GM12875 (cell line): Measurements from ENCODE around the gene PLPP6.

Source experiments
- H3K4me3 ChIP-seq: one replicate; pipeline ENCODE4 v1.5.1; 2011; ENCODE audit warnings: low read depth, low read length, control low read depth
- TF ChIP-seq, protein P1 (sequence below): IDR thresholded peaks from 2 replicates; pipeline ENCODE4 v1.5.1; 2011; ENCODE audit warnings: low read depth, mild to moderate bottlenecking, control low read depth, inconsistent platforms, low read length, moderate library complexity, borderline replicate concordance; ENCODE audit not compliant: insufficient read depth

The PLPP6 gene

DNA sequence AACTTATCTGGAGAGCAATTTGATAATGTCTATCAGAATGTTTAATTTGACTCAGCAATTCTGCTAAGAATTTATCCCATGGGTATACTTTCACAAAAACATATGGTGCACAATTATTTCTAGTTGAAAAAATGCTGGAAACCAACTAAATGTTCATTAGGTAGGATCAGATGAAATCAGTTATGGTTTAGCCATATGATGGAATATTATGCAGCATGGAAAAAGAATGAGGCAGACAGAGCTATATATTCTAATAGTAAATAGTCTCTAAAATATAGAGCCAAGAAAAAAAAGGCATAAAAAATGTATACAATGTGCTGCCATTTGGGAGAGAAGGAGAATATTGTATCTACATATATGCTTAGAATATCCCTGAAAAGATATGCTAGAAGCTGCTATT is 7.8 kb downstream of the PLPP6 start:
- H3K4me3 ChIP-seq = no peak overlapping the region
- TF ChIP-seq, protein P1, sequence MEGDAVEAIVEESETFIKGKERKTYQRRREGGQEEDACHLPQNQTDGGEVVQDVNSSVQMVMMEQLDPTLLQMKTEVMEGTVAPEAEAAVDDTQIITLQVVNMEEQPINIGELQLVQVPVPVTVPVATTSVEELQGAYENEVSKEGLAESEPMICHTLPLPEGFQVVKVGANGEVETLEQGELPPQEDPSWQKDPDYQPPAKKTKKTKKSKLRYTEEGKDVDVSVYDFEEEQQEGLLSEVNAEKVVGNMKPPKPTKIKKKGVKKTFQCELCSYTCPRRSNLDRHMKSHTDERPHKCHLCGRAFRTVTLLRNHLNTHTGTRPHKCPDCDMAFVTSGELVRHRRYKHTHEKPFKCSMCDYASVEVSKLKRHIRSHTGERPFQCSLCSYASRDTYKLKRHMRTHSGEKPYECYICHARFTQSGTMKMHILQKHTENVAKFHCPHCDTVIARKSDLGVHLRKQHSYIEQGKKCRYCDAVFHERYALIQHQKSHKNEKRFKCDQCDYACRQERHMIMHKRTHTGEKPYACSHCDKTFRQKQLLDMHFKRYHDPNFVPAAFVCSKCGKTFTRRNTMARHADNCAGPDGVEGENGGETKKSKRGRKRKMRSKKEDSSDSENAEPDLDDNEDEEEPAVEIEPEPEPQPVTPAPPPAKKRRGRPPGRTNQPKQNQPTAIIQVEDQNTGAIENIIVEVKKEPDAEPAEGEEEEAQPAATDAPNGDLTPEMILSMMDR = no peak

- H3K4me3 ChIP-seq = no peak overlapping the region
- TF ChIP-seq, protein P1 = no peak
These were observed 8.5 kb downstream of the PLPP6 start for GRCh38 chr9:4670591-4670990.

DNA sequence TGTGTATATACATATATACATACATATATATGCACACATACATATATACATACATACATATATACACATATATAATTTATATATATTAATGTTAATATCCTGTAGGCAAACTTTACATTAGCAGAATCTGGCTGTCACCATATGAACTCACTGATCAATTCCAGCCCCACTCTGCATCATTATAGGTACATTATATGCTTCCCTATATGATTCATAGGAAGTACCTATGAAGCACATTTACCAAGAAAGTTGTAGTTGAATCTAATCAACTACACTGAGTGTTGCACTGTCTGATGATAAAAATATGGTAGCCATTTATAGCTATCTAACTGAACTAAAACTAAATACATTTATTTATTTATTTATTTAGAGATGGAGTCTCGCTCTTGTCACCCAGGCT is 9.6 kb downstream of the PLPP6 start:
- TF ChIP-seq, protein P1 = no peak
- H3K4me3 ChIP-seq = no peak overlapping the region

DNA sequence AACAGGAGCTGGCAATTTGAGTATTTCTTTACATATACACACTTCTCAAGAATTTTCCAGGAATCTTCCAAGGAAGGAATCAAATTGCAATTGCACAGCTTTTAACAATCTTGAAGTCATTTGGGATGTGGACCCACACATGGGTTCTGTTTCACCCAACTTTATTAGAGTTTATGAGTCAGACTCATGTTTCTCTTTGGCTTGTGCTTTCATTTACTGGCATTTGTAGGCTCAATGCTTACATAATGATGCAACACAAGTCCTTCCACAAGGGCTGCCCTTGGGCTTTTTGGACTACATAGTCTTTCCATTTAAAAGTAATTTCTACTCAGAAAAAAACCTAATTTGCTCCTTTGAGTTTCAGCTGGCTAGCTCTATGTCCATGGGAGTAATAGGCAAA is 12.7 kb downstream of the PLPP6 start:
- no peak overlapping the region for H3K4me3 ChIP-seq
- TF ChIP-seq, protein P1 = no peak

- TF ChIP-seq, protein P1 = no peak
- H3K4me3 ChIP-seq = no peak overlapping the region
These were observed 15.3 kb downstream of the PLPP6 start for GRCh38 chr9:4677392-4677791.

GRCh38 chr9:4678679-4679267 is 16.7 kb downstream of the PLPP6 start:
- peak overlapping the region; percentile 58 for H3K4me3 ChIP-seq
- TF ChIP-seq, protein P1 = no peak

GRCh38 chr9:4679268-4680172 is 17.4 kb downstream of the PLPP6 start, which contains the start of gene CDC37L1:
Gene CDC37L1 (plus strand): TSS chr9:4679569. CDS start chr9:4679768, 199 bp downstream.
- peak within 1 kb of the TSS; percentile 58 for H3K4me3 ChIP-seq
- TF ChIP-seq, protein P1 = peak; percentile 60
